OCI-LY3 (cell line): ENCODE measurements around the gene PBX2.
A peak's percentile ranks its signal among the peaks of the same experiment; 100 is the strongest.
"Not testable (repeated sequence)": the region's sequence is repeated elsewhere in the genome, so short reads cannot be mapped to it uniquely, and the experiment has no call there.

ENCODE experiments used
- H2AFZ ChIP-seq: fragments of 200-600, 300-600 bp; shearing (Covaris generic); 2 replicates; pipeline ENCODE4 v1.6.0; 2014; ENCODE audit warnings: antibody characterized with exemption, low read depth, low read length
- H3K27ac ChIP-seq: fragments of 200-600, 300-600 bp; sonication (generic); 2 replicates; pipeline ENCODE4 v1.5.1; 2014; ENCODE audit warnings: mild to moderate bottlenecking, low read length, moderate library complexity, mixed read lengths
- H3K27me3 ChIP-seq: fragments of 200-600, 300-600 bp; sonication (generic); 2 replicates; pipeline ENCODE4 v1.6.1; 2014; ENCODE audit warnings: low read depth, low read length, mixed read lengths
- H3K36me3 ChIP-seq: fragments of 200-600, 300-600 bp; sonication (generic); replicated peaks from 2 replicates; pipeline ENCODE3; 2014; ENCODE audit warnings: low read depth, low read length, mixed read lengths
- H3K4me1 ChIP-seq: fragments of 300-600, 200-600 bp; sonication (generic); 2 replicates; pipeline ENCODE4 v1.6.1; 2014; ENCODE audit warnings: low read length, mixed read lengths
- H3K4me2 ChIP-seq: fragments of 200-600, 300-600 bp; sonication (generic); 2 replicates; pipeline ENCODE4 v1.6.1; 2014; ENCODE audit warnings: low read length, mixed read lengths
- H3K4me3 ChIP-seq: fragments of 300-600, 200-600 bp; sonication (generic); 2 replicates; pipeline ENCODE4 v1.5.1; 2014; ENCODE audit warnings: antibody characterized with exemption, mild to moderate bottlenecking, low read length, moderate library complexity
- H3K79me2 ChIP-seq: fragments of 300-600, 200-600 bp; shearing (Covaris generic); 2 replicates; pipeline ENCODE4 v1.6.1; 2014; ENCODE audit warnings: mild to moderate bottlenecking, low read length, mixed read lengths
- H3K9ac ChIP-seq: fragments of 300-600, 200-600 bp; shearing (Covaris generic); 2 replicates; pipeline ENCODE4 v1.6.0; 2014; ENCODE audit warnings: mild to moderate bottlenecking, low read length, moderate library complexity
- H3K9me3 ChIP-seq: fragments of 200-600, 300-600 bp; shearing (Covaris generic); 2 replicates; pipeline ENCODE4 v1.6.1; 2014; ENCODE audit warnings: low read length, mixed read lengths; ENCODE audit not compliant: insufficient read depth
- H4K20me1 ChIP-seq: fragments of 200-600, 300-600 bp; sonication (generic); 2 replicates; pipeline ENCODE4 v1.6.1; 2016; ENCODE audit warnings: low read length, mixed read lengths; ENCODE audit not compliant: insufficient read depth
- CTCF ChIP-seq: fragments of 200-600, 300-600 bp; sonication (generic); IDR thresholded peaks from 2 replicates; pipeline ENCODE4 v1.5.1; 2014; ENCODE audit warnings: antibody characterized with exemption, low read length, low read depth
- EZH2phosphoT487 ChIP-seq: fragments of 200-600 bp; shearing (Covaris generic); IDR thresholded peaks from 2 replicates; pipeline ENCODE4 v1.6.1; 2018; ENCODE audit warnings: antibody characterized with exemption, mixed run types, low read depth

PBX2 gene

GRCh38 chr6:32189069-32189741 lies 797 bp downstream of the PBX2 start:
- Histone ChIP-seq H3K79me2 (peaks cover 50% of the 10 kb centered on the region), H2AFZ (no peak overlapping the region), H3K4me1 (peaks cover 51% of the 10 kb centered on the region), H3K9me3 (no peaks in the 10 kb centered on the region), H3K4me2 (peak overlapping the region; percentile 93), H4K20me1 (no peaks in the 10 kb centered on the region), H3K27me3 (no peaks in the 10 kb centered on the region), H3K9ac (peak overlapping the region; percentile 90), H3K4me3 (peak overlapping the region; percentile 93), H3K36me3 (peaks cover 18% of the 10 kb centered on the region), H3K27ac (peak overlapping the region; percentile 74)
- TF ChIP-seq CTCF (no peak), EZH2phosphoT487 (no peak)

GRCh38 chr6:32188381-32189068 lies 1.5 kb downstream of the PBX2 start:
- TF ChIP-seq CTCF (no peak), EZH2phosphoT487 (no peak)
- peak overlapping the region; percentile 90 for H3K9ac ChIP-seq
- H3K27me3 ChIP-seq: no peaks in the 10 kb centered on the region
- H3K27ac ChIP-seq: peak overlapping the region; percentile 74
- H3K9me3 ChIP-seq: no peaks in the 10 kb centered on the region
- H2AFZ ChIP-seq: no peak overlapping the region
- H3K79me2 ChIP-seq: peaks cover 51% of the 10 kb centered on the region
- H3K4me1 ChIP-seq: peaks cover 48% of the 10 kb centered on the region
- H4K20me1 ChIP-seq: no peaks in the 10 kb centered on the region
- peak overlapping the region; percentile 93 for H3K4me2 ChIP-seq
- H3K36me3 ChIP-seq: peaks cover 20% of the 10 kb centered on the region
- peak overlapping the region; percentile 93 for H3K4me3 ChIP-seq

- not testable (repeated sequence) for H3K9ac ChIP-seq
These were observed 2.1 kb downstream of the PBX2 start for GRCh38 chr6:32187725-32188380.

GRCh38 chr6:32187009-32187709 lies 2.8 kb downstream of the PBX2 start:
- Histone ChIP-seq H3K4me2 (peak overlapping the region; percentile 44), H3K36me3 (peaks cover 31% of the 10 kb centered on the region), H2AFZ (no peak overlapping the region), H3K9ac (0 out of 2 replicates have a peak overlapping the region, but pooled peaks have one; percentile 4), H3K79me2 (peaks cover 49% of the 10 kb centered on the region), H3K4me1 (peaks cover 39% of the 10 kb centered on the region), H3K9me3 (no peaks in the 10 kb centered on the region), H3K27me3 (no peaks in the 10 kb centered on the region), H4K20me1 (no peaks in the 10 kb centered on the region), H3K4me3 (peak overlapping the region; percentile 18; the same call in 1 of the 2 replicates), H3K27ac (peak overlapping the region; percentile 76)
- TF ChIP-seq CTCF (no peak), EZH2phosphoT487 (no peak)

More at GRCh38 chr6:32187725-32188380, 2.1 kb downstream of the PBX2 start:
- H3K4me1 ChIP-seq: peaks cover 43% of the 10 kb centered on the region
- not testable (repeated sequence) for H4K20me1 ChIP-seq, H3K4me3 ChIP-seq, H3K9me3 ChIP-seq, H2AFZ ChIP-seq, H3K27me3 ChIP-seq
- H3K4me2 ChIP-seq: peak overlapping the region; percentile 44; the same call in 1 of the 2 replicates
- H3K36me3 ChIP-seq: peaks cover 26% of the 10 kb centered on the region
- H3K79me2 ChIP-seq: peaks cover 51% of the 10 kb centered on the region
- H3K27ac ChIP-seq: peak overlapping the region; percentile 76

- Histone ChIP-seq H3K4me1 (peaks cover 38% of the 10 kb centered on the region), H3K36me3 (peaks cover 31% of the 10 kb centered on the region), H3K27ac (peak overlapping the region; percentile 76), H3K79me2 (peaks cover 40% of the 10 kb centered on the region), H3K4me2 (peak overlapping the region; percentile 44)
- not testable (repeated sequence) for H3K9me3 ChIP-seq, H2AFZ ChIP-seq, H3K4me3 ChIP-seq, H4K20me1 ChIP-seq, H3K27me3 ChIP-seq, H3K9ac ChIP-seq
These were observed 3.7 kb downstream of the PBX2 start for GRCh38 chr6:32186151-32186840.

GRCh38 chr6:32185681-32186131 lies 4.3 kb downstream of the PBX2 start:
- H3K36me3 ChIP-seq: peaks cover 27% of the 10 kb centered on the region
- H3K27ac ChIP-seq: peak overlapping the region; percentile 76

More at GRCh38 chr6:32185681-32186131, 4.3 kb downstream of the PBX2 start:
- H3K4me3 ChIP-seq, H4K20me1 ChIP-seq, H3K9me3 ChIP-seq, H2AFZ ChIP-seq, H3K27me3 ChIP-seq, H3K9ac ChIP-seq: not testable (repeated sequence)
- H3K79me2 ChIP-seq: peaks cover 34% of the 10 kb centered on the region
- peak overlapping the region; percentile 28 for H3K4me2 ChIP-seq
- H3K4me1 ChIP-seq: peaks cover 33% of the 10 kb centered on the region
